Measurements from ENCODE around the gene CDON. TPM values are rescaled to one million over a fixed set of nuclear protein-coding genes. Genes with fewer than 3 reads are reported as not detected.

Gene CDON
- total and polyA plus RNA-seq, 4 experiments from 2014 or later: 0.03 to 3.1 (median 1.6) TPM

GRCh38 chr11:126082251-126083109, 19.8 kb upstream of the CDON start:
- Histone ChIP-seq H3K36me3 (ENCODE audit: insufficient read depth, low read length) (no peaks in the 10 kb centered on the region), H3K27ac (ENCODE audit: low read depth, low read length) (no peak overlapping the region), H3K27me3 (ENCODE audit: insufficient read depth, low read length) (no peaks in the 10 kb centered on the region), H3K4me1 (ENCODE audit: insufficient read depth, low read length) (peaks cover 27% of the 10 kb centered on the region), H3K9me3 (ENCODE audit: control insufficient read depth in 1 of 2, low read length in 2 of 2) (no peaks in the 10 kb centered on the region), H3K4me3 (ENCODE audit: low read length in 2 of 2) (no peak overlapping the region)
- POLR2A ChIA-PET (ENCODE audit: partially characterized antibody): interaction anchor here (2.7 kb wide), 1 partner anchor 20 kb away, joined by 23 read pairs; the partner anchor contains the start of gene CDON
- no peak for DNase-seq
- intact Hi-C loops (cut with micrococcal nuclease): no loop called here
- Mint-ChIP-seq H3K4me3 (peak overlapping the region in 1 of 8 donors; percentile 88), H3K27ac (peak overlapping the region in 3 of 7 donors; percentile 17 to 84 (median 81)), H3K9me3 (no peaks in the 10 kb centered on the region), H3K4me1 (peaks cover 13 to 28% (median 18%) of the 10 kb centered on the region in 4 donors), H3K36me3 (no peaks in the 10 kb centered on the region), H3K27me3 (no peaks in the 10 kb centered on the region)
- CTCF ChIA-PET (ENCODE audit: partially characterized antibody): no interaction called here

GRCh38 chr11:126081915-126082250, 19.2 kb upstream of the CDON start:
- Histone ChIP-seq H3K4me3 (ENCODE audit: low read length in 2 of 2) (no peak overlapping the region), H3K9me3 (ENCODE audit: control insufficient read depth in 1 of 2, low read length in 2 of 2) (no peaks in the 10 kb centered on the region), H3K27me3 (ENCODE audit: insufficient read depth, low read length) (no peaks in the 10 kb centered on the region), H3K36me3 (ENCODE audit: insufficient read depth, low read length) (no peaks in the 10 kb centered on the region), H3K4me1 (ENCODE audit: insufficient read depth, low read length) (peaks cover 27% of the 10 kb centered on the region), H3K27ac (ENCODE audit: low read depth, low read length) (no peak overlapping the region)
- ChIA-PET POLR2A (ENCODE audit: partially characterized antibody) (no interaction called here), CTCF (ENCODE audit: partially characterized antibody) (no interaction called here)
- Mint-ChIP-seq H3K4me3 (no peak overlapping the region), H3K27me3 (no peaks in the 10 kb centered on the region), H3K27ac (no peak overlapping the region), H3K9me3 (no peaks in the 10 kb centered on the region), H3K36me3 (no peaks in the 10 kb centered on the region), H3K4me1 (peaks cover 13 to 28% (median 18%) of the 10 kb centered on the region in 4 donors)
- intact Hi-C loops (cut with micrococcal nuclease): no loop called here
- DNase-seq: no peak

GRCh38 chr11:126080161-126080941, 17.7 kb upstream of the CDON start:
- Histone ChIP-seq H3K4me1 (ENCODE audit: insufficient read depth, low read length) (peaks cover 25% of the 10 kb centered on the region), H3K27me3 (ENCODE audit: insufficient read depth, low read length) (no peaks in the 10 kb centered on the region), H3K9me3 (ENCODE audit: control insufficient read depth in 1 of 2, low read length in 2 of 2) (no peaks in the 10 kb centered on the region), H3K4me3 (ENCODE audit: low read length in 2 of 2) (no peak overlapping the region), H3K27ac (ENCODE audit: low read depth, low read length) (no peak overlapping the region), H3K36me3 (ENCODE audit: insufficient read depth, low read length) (no peaks in the 10 kb centered on the region)
- ChIA-PET CTCF (ENCODE audit: partially characterized antibody) (no interaction called here), POLR2A (ENCODE audit: partially characterized antibody) (no interaction called here)
- no peak for DNase-seq
- no peak overlapping the region for H3K4me3 Mint-ChIP-seq
- intact Hi-C loops (cut with micrococcal nuclease): no loop called here
- H3K27me3 Mint-ChIP-seq: no peaks in the 10 kb centered on the region
- H3K9me3 Mint-ChIP-seq: no peaks in the 10 kb centered on the region
- H3K4me1 Mint-ChIP-seq: peaks cover 13 to 26% (median 17%) of the 10 kb centered on the region in 4 donors
- H3K36me3 Mint-ChIP-seq: no peaks in the 10 kb centered on the region
- H3K27ac Mint-ChIP-seq: no peak overlapping the region

- Histone ChIP-seq H3K27ac (ENCODE audit: low read depth, low read length) (no peak overlapping the region), H3K9me3 (ENCODE audit: control insufficient read depth in 1 of 2, low read length in 2 of 2) (no peaks in the 10 kb centered on the region), H3K4me1 (ENCODE audit: insufficient read depth, low read length) (peaks cover 18% of the 10 kb centered on the region), H3K4me3 (ENCODE audit: low read length in 2 of 2) (no peak overlapping the region), H3K36me3 (ENCODE audit: insufficient read depth, low read length) (no peaks in the 10 kb centered on the region), H3K27me3 (ENCODE audit: insufficient read depth, low read length) (no peaks in the 10 kb centered on the region)
- peaks cover 0 to 2% of the 10 kb centered on the region in 2 donors for H3K27me3 Mint-ChIP-seq
- DNase-seq: no peak
- H3K27ac Mint-ChIP-seq: no peak overlapping the region
- H3K4me1 Mint-ChIP-seq: peaks cover 13 to 19% (median 16%) of the 10 kb centered on the region in 4 donors
- ChIA-PET CTCF (ENCODE audit: partially characterized antibody) (no interaction called here), POLR2A (ENCODE audit: partially characterized antibody) (no interaction called here)
- intact Hi-C loops (cut with micrococcal nuclease): no loop called here
- H3K4me3 Mint-ChIP-seq: no peak overlapping the region
- no peaks in the 10 kb centered on the region for H3K9me3 Mint-ChIP-seq
- no peaks in the 10 kb centered on the region for H3K36me3 Mint-ChIP-seq
Measured at GRCh38 chr11:126079621-126080124, 17.0 kb upstream of the CDON start.

- intact Hi-C loops (cut with micrococcal nuclease): no loop called here
- ChIA-PET CTCF (ENCODE audit: partially characterized antibody) (interaction anchor here (0.7 kb wide), 1 partner anchor 11 kb away, joined by 3 read pairs; no protein-coding TSS in a partner anchor), POLR2A (ENCODE audit: partially characterized antibody) (no interaction called here)
- Histone ChIP-seq H3K27ac (ENCODE audit: low read depth, low read length) (no peak overlapping the region), H3K4me3 (ENCODE audit: low read length in 2 of 2) (no peak overlapping the region), H3K27me3 (ENCODE audit: insufficient read depth, low read length) (no peaks in the 10 kb centered on the region), H3K36me3 (ENCODE audit: insufficient read depth, low read length) (no peaks in the 10 kb centered on the region), H3K9me3 (ENCODE audit: control insufficient read depth in 1 of 2, low read length in 2 of 2) (no peaks in the 10 kb centered on the region), H3K4me1 (ENCODE audit: insufficient read depth, low read length) (no peaks in the 10 kb centered on the region)
- H3K27me3 Mint-ChIP-seq: peaks cover 0 to 2% of the 10 kb centered on the region in 2 donors
- H3K27ac Mint-ChIP-seq: no peak overlapping the region
- H3K36me3 Mint-ChIP-seq: no peaks in the 10 kb centered on the region
- no peak for DNase-seq
- no peak overlapping the region for H3K4me3 Mint-ChIP-seq
- H3K9me3 Mint-ChIP-seq: no peaks in the 10 kb centered on the region
- H3K4me1 Mint-ChIP-seq: no peaks in the 10 kb centered on the region
Measured at GRCh38 chr11:126076641-126077040, 14.0 kb upstream of the CDON start.

GRCh38 chr11:126072801-126073594, 10.3 kb upstream of the CDON start:
- no peak overlapping the region for H3K4me3 Mint-ChIP-seq
- intact Hi-C loops (cut with micrococcal nuclease): no loop called here
- peaks cover 0 to 2% of the 10 kb centered on the region in 2 donors for H3K27me3 Mint-ChIP-seq
- Histone ChIP-seq H3K36me3 (ENCODE audit: insufficient read depth, low read length) (no peaks in the 10 kb centered on the region), H3K27ac (ENCODE audit: low read depth, low read length) (no peak overlapping the region), H3K4me3 (ENCODE audit: low read length in 2 of 2) (no peak overlapping the region), H3K27me3 (ENCODE audit: insufficient read depth, low read length) (no peaks in the 10 kb centered on the region), H3K4me1 (ENCODE audit: insufficient read depth, low read length) (no peaks in the 10 kb centered on the region), H3K9me3 (ENCODE audit: control insufficient read depth in 1 of 2, low read length in 2 of 2) (no peaks in the 10 kb centered on the region)
- no peaks in the 10 kb centered on the region for H3K36me3 Mint-ChIP-seq
- ChIA-PET POLR2A (ENCODE audit: partially characterized antibody) (interaction anchor here (0.9 kb wide), 1 partner anchor 11 kb away, joined by 3 read pairs; no protein-coding TSS in a partner anchor), CTCF (ENCODE audit: partially characterized antibody) (no interaction called here)
- no peak for DNase-seq
- H3K4me1 Mint-ChIP-seq: no peaks in the 10 kb centered on the region
- H3K9me3 Mint-ChIP-seq: no peaks in the 10 kb centered on the region
- no peak overlapping the region for H3K27ac Mint-ChIP-seq
